NCI-H748 treated with DMSO at 0.1 percent for 48 hours (cell line): Measurements from ENCODE around the gene SHH.
"Not testable (repeated sequence)": the region's sequence is repeated elsewhere in the genome, so short reads cannot be mapped to it uniquely, and the experiment has no call there.

Experiments
- DNase-seq: peaks from one replicate; lab custom pipeline; 2025; lab: John Stamatoyannopoulos, UW

SHH gene

GRCh38 chr7:155819186-155819585 lies 6.9 kb upstream of the SHH start:
- DNase-seq = no peak

GRCh38 chr7:155818820-155819168 lies 6.5 kb upstream of the SHH start:
- no peak for DNase-seq

- no peak for DNase-seq
Observed at GRCh38 chr7:155818154-155818819, 6.0 kb upstream of the SHH start.

GRCh38 chr7:155817515-155817914 lies 5.3 kb upstream of the SHH start:
- not testable (repeated sequence) for DNase-seq

- no peak for DNase-seq
Observed at GRCh38 chr7:155816996-155817395, 4.7 kb upstream of the SHH start.

GRCh38 chr7:155816192-155816508 lies 3.9 kb upstream of the SHH start:
- DNase-seq = no peak

- DNase-seq = no peak
Observed at GRCh38 chr7:155815332-155816191, 3.3 kb upstream of the SHH start.

- no peak for DNase-seq
Observed at GRCh38 chr7:155814316-155815276, 2.3 kb upstream of the SHH start.

- no peak for DNase-seq
Observed at GRCh38 chr7:155813546-155814315, 1.5 kb upstream of the SHH start.

GRCh38 chr7:155813125-155813524 lies 862 bp upstream of the SHH start:
- DNase-seq = no peak

GRCh38 chr7:155811560-155811894 lies 736 bp downstream of the SHH start:
- DNase-seq = peak; percentile 28

GRCh38 chr7:155810770-155811559 lies 1.3 kb downstream of the SHH start:
- DNase-seq = peak; percentile 31

GRCh38 chr7:155809947-155810769 lies 2.1 kb downstream of the SHH start:
- DNase-seq = peak; percentile 32

- DNase-seq = no peak
Observed at GRCh38 chr7:155809332-155809946, 2.8 kb downstream of the SHH start.

- no peak for DNase-seq
Observed at GRCh38 chr7:155808549-155809331, 3.5 kb downstream of the SHH start.

GRCh38 chr7:155807789-155808548 lies 4.3 kb downstream of the SHH start:
- DNase-seq = no peak

GRCh38 chr7:155807065-155807671 lies 5.1 kb downstream of the SHH start:
- DNase-seq = no peak
